Islet of Langerhans (tissue), 1 donor: ENCODE measurements around the gene ARL13B.
"Not testable (repeated sequence)": the region's sequence is repeated elsewhere in the genome, so short reads cannot be mapped to it uniquely, and the experiment has no call there.

Experiments used
- FAIRE-seq: peaks from one replicate; lab custom pipeline; 2011; peaks lifted over from hg19 to GRCh38; lab: Jason Lieb, UNC

ARL13B gene

GRCh38 chr3:94001191-94001590, 21.2 kb downstream of the ARL13B start:
- FAIRE-seq = no peak

GRCh38 chr3:94001827-94002495, 22.0 kb downstream of the ARL13B start:
- FAIRE-seq = no peak

GRCh38 chr3:94004301-94004910, 24.5 kb downstream of the ARL13B start:
- peak; percentile 97 for FAIRE-seq

- FAIRE-seq = no peak
Measured at GRCh38 chr3:94008253-94008652, 28.3 kb downstream of the ARL13B start.

- FAIRE-seq = peak; percentile 64
Measured at GRCh38 chr3:94009608-94010007, 29.7 kb downstream of the ARL13B start.

GRCh38 chr3:94011233-94011711, 31.3 kb downstream of the ARL13B start:
- FAIRE-seq = no peak

GRCh38 chr3:94012185-94012584, 32.2 kb downstream of the ARL13B start:
- no peak for FAIRE-seq

- no peak for FAIRE-seq
Measured at GRCh38 chr3:94015025-94015424, 35.1 kb downstream of the ARL13B start.

GRCh38 chr3:94019659-94020058, 39.7 kb downstream of the ARL13B start:
- no peak for FAIRE-seq

- FAIRE-seq = no peak
Measured at GRCh38 chr3:94020293-94020692, 40.3 kb downstream of the ARL13B start.

- no peak for FAIRE-seq
Measured at GRCh38 chr3:94024385-94024784, 44.4 kb downstream of the ARL13B start.

GRCh38 chr3:94026623-94027022, 46.7 kb downstream of the ARL13B start:
- peak; percentile 17 for FAIRE-seq

GRCh38 chr3:94028093-94028837, 48.3 kb downstream of the ARL13B start, which contains the start of gene STX19:
STX19 (minus strand) TSS chr3:94028597; CDS start chr3:94015269, 13,328 bp downstream.
- FAIRE-seq = no peak

GRCh38 chr3:94036909-94037507, 57.1 kb downstream of the ARL13B start:
- FAIRE-seq = no peak

- FAIRE-seq = peak; percentile 9
Measured at GRCh38 chr3:94043285-94043684, 63.3 kb downstream of the ARL13B start.

GRCh38 chr3:94044100-94044936, 64.4 kb downstream of the ARL13B start:
- not testable (repeated sequence) for FAIRE-seq

GRCh38 chr3:94046533-94046932, 66.6 kb downstream of the ARL13B start:
- no peak for FAIRE-seq

- no peak for FAIRE-seq
Measured at GRCh38 chr3:94049267-94049666, 69.3 kb downstream of the ARL13B start.

- no peak for FAIRE-seq
Measured at GRCh38 chr3:94050546-94050945, 70.6 kb downstream of the ARL13B start.

GRCh38 chr3:94061297-94061696, 81.3 kb downstream of the ARL13B start:
- no peak for FAIRE-seq

- FAIRE-seq = peak; percentile 97
Measured at GRCh38 chr3:94062513-94063404, 82.8 kb downstream of the ARL13B start, which contains the start of the genes DHFR2 and NSUN3. DHFR2 (minus strand) TSS chr3:94062916; CDS start chr3:94061511, 1,405 bp downstream. NSUN3 (plus strand) TSS chr3:94063061; CDS start chr3:94063127, 66 bp downstream.
